GM12872 (cell line): ENCODE results near the gene EXOC3.

ENCODE experiments used
- TF ChIP-seq, protein P1 (sequence below): IDR thresholded peaks from 3 replicates; pipeline ENCODE4 v1.5.1; 2011; ENCODE audit warnings: low read depth, mild to moderate bottlenecking, low read length, moderate library complexity; ENCODE audit not compliant: insufficient read depth

The EXOC3 gene

DNA sequence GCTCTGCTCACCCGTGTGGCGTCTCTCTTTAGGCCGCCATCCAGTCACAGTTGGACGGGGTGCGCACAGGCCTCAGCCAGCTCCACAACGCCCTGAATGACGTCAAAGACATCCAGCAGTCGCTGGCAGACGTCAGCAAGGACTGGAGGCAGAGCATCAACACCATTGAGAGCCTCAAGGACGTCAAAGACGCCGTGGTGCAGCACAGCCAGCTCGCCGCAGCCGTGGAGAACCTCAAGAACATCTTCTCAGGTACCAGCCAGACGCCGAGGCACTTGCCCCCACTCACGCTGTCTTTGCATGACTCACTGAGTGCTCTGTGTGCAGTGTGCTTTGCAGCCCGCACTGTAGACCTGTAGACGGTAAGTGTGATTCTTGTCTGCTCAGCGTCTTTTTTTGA is 4.5 kb downstream of the EXOC3 start:
- TF ChIP-seq, protein P1, sequence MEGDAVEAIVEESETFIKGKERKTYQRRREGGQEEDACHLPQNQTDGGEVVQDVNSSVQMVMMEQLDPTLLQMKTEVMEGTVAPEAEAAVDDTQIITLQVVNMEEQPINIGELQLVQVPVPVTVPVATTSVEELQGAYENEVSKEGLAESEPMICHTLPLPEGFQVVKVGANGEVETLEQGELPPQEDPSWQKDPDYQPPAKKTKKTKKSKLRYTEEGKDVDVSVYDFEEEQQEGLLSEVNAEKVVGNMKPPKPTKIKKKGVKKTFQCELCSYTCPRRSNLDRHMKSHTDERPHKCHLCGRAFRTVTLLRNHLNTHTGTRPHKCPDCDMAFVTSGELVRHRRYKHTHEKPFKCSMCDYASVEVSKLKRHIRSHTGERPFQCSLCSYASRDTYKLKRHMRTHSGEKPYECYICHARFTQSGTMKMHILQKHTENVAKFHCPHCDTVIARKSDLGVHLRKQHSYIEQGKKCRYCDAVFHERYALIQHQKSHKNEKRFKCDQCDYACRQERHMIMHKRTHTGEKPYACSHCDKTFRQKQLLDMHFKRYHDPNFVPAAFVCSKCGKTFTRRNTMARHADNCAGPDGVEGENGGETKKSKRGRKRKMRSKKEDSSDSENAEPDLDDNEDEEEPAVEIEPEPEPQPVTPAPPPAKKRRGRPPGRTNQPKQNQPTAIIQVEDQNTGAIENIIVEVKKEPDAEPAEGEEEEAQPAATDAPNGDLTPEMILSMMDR, result no peak

DNA sequence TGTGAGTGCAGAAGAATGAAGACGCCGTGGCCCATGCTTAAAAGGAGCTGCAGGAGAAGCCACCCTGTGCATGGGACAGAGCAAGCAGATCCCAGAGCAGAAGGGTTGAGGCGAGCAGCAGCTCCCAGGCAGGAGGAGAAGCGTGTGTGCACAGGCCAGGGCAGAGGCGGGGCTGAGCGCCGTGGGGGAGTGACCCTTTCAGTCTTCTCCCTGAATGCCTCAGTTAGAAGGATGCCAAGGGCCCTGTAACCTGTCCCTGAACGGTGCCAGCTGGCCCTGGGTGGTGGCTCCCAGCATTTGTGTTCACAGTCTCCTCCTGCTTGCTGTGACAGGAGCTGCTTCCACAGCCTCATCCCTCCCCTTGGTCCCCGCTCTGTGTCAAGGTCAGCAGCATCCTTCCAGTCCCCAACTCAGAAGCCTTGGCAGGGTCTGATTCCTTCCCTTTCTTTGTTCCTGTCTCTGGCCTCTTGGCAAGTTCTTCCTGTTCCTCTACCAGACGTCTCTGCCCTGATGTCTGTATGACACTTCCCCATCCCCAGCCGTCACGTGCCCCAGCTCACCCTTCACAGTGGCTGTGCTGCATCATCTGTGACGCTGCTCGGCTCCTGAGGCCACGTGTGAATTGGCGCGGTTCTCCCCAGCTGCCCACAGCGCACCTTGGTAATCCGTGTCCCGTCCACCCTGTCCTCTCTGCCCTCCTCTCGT is 5.2 kb downstream of the EXOC3 start:
- TF ChIP-seq, protein P1, result no peak

DNA sequence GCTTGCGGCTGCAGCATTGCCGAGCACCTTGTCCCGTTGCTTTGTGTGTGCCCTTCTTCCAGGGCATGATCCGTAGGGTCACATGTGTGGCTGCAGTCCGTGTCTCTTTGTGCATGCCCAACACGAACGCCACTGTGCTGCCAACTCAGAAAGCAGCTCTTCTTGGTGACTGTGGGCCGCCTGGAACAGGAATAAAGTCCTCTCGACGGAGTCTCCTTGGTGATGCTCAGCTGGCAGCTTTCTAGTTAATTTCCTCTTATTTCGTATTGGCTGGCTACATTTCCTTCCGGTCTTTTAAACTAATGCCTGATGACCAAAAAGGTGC is 5.8 kb downstream of the EXOC3 start:
- TF ChIP-seq, protein P1, result no peak

DNA sequence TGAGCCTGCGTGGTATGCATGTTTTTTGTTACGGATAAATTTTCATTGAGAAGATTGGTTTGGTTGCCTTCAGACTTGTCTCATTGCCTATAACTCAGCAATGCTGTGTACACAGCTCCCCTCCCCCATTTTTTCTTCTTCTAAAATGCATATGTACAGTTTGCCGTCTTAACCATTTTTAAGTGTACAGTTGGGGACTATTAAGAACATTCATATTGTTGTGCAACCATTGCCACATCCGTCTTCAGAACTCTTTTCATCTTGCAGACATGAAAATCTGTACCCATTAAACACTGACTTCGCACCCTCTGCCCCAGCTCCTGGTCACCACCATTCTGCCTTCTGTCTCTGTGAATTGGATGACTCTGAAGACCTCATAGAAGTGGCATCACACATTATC is 6.2 kb downstream of the EXOC3 start:
- TF ChIP-seq, protein P1, result no peak

DNA sequence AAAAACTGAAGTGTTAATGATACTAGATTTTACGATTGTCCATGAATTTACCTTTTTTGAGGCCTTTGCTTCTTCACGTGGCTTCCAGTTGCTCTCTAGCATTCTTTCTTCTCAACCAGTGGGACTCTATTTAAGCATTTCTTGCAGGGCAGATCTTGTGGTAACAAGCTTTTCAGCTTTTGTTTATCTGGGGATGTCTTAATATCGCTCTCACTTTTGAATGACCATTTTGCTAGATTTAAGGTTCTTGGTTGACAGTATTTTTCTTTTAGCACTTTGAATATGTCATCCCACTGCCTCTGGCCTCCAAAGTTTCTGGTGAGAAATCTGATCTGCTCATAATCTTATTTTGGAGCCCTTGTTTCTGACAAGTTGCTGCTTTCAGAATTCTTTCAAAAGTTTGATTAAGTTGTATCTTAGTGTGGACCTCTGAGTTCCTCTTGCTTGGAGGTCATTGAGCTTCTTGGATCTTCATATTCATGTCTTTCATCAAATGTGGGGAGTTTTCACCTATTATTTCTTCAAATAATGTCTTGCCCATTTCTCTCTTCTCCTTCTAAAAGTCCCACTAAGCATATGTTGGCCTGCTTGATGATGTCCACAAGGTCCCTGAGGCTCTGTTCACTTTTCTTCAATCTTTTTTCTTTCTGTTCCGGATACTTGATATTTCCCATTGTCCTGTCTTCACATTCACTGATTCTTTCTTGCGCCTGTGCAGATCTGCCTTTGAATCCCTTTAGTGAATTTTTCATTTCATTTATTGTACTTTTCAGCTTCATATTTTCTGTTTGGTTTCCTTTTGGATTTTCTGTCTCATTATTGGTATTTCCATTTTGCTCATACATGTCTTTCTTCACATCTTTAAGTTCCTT is 8.8 kb downstream of the EXOC3 start:
- TF ChIP-seq, protein P1, result no peak

DNA sequence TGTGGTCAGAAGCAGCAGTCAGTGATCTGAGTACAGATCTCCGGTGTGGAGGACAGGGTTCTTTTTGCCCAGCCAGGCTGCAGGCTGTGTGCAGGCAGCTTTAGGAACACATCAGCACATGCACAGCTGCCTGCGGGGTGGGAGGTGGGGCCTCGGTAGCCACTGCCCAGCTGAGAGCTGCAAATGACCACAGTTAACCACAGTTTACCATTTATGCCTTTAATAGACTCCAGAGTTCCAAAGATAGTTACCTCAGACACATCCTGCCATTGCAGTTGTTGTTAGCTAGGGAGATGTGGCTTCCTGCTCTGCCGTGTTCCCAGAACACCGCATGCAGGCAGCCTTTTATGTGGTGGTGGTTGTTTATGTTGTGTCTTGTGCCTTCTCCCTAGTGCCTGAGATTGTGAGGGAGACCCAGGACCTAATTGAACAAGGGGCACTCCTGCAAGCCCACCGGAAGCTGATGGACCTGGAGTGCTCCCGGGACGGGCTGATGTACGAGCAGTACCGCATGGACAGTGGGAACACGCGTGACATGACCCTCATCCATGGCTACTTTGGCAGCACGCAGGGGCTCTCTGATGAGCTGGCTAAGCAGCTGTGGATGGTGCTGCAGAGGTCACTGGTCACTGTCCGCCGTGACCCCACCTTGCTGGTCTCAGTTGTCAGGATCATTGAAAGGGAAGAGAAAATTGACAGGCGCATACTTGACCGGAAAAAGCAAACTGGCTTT is 10.2 kb downstream of the EXOC3 start:
- TF ChIP-seq, protein P1, result no peak
